Measurements from ENCODE around the gene KMT5B.

Gene KMT5B

GRCh38 chr11:68215524-68216170 lies 2.6 kb upstream of the KMT5B start:
- DNase-seq = no peak

- no peak for DNase-seq
These were observed 2.0 kb upstream of the KMT5B start for GRCh38 chr11:68215087-68215445.

- no peak for DNase-seq
These were observed 1.3 kb upstream of the KMT5B start for GRCh38 chr11:68214173-68215086.

- no peak for DNase-seq
These were observed 568 bp upstream of the KMT5B start for GRCh38 chr11:68213555-68214172.

GRCh38 chr11:68212421-68213134 lies 518 bp downstream of the KMT5B start:
- DNase-seq = no peak

GRCh38 chr11:68211546-68211945 lies 1.6 kb downstream of the KMT5B start:
- DNase-seq = no peak

GRCh38 chr11:68206211-68206610 lies 6.9 kb downstream of the KMT5B start:
- no peak for DNase-seq

- DNase-seq = no peak
These were observed 8.7 kb downstream of the KMT5B start for GRCh38 chr11:68204402-68204801.

- no peak for DNase-seq
These were observed 10.9 kb downstream of the KMT5B start for GRCh38 chr11:68202165-68202564.

- no peak for DNase-seq
These were observed 11.6 kb downstream of the KMT5B start for GRCh38 chr11:68201492-68201891.

- DNase-seq = no peak
These were observed 12.5 kb downstream of the KMT5B start for GRCh38 chr11:68200639-68201038.

GRCh38 chr11:68199295-68199987 lies 13.7 kb downstream of the KMT5B start:
- DNase-seq = no peak

GRCh38 chr11:68196219-68196618 lies 16.9 kb downstream of the KMT5B start:
- no peak for DNase-seq

GRCh38 chr11:68194675-68195294 lies 18.3 kb downstream of the KMT5B start:
- no peak for DNase-seq

- no peak for DNase-seq
These were observed 20.1 kb downstream of the KMT5B start for GRCh38 chr11:68193018-68193417.

GRCh38 chr11:68191661-68192579 lies 21.2 kb downstream of the KMT5B start:
- DNase-seq = no peak

- no peak for DNase-seq
These were observed 23.2 kb downstream of the KMT5B start for GRCh38 chr11:68189888-68190287.

- no peak for DNase-seq
These were observed 24.0 kb downstream of the KMT5B start for GRCh38 chr11:68189082-68189481.

- DNase-seq = no peak
These were observed 27.0 kb downstream of the KMT5B start for GRCh38 chr11:68186061-68186460.

- DNase-seq = no peak
These were observed 31.2 kb downstream of the KMT5B start for GRCh38 chr11:68181719-68182451.
